ENCODE results near the gene TMEM92. TPM values are rescaled to one million over a fixed set of nuclear protein-coding genes. Genes with fewer than 3 reads are reported as not detected.

Gene TMEM92
- total RNA-seq, 1 experiment from 2014 or later, result 6.6 TPM

DNA sequence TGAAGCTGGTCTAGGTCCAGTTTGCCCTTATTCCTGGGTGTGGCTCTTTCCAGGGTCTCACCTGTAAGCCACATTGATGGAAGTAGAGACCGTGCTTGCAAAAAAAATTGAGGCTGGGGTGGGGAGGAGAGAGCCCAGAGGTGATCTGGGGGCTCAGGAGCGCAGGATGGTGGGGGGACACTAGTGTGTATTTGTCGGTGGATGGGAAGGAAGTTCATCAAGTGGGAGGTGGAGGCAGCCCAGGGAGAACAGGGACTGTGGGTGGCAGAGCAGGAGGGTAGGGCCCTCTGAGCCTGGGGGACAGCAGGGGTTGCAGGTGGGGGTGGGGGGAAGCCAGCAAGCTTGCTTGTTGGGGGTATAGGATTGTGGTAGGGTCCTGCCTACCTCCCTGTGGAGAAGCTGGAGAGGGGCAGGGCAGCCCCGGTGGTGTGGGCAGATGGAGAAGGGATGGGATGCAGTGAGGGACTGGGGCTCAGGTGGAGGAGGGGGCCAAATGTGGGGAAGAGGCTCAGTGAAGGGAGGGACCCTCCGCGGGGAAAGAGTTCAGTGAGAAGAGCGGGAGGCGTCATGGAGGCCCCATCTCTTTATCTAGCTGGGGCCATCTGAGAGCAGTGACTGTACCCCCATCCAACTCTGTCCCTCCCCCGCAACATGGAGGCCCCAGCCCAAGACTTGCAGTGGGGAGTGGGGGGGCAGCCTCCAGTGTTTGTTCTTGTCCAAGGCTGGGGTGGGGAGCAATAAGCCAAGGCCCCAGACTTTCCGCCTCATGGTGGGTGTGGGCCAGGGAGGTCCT, 17.2 kb upstream of the TMEM92 start:
- CTCF ChIA-PET, result no interaction called here
- no peaks in the 10 kb centered on the region for H3K79me2 ChIP-seq (ENCODE audit: insufficient read depth, low read length)
- ATAC-seq, result no peak

More for the DNA sequence above, 17.2 kb upstream of the TMEM92 start:
- Histone ChIP-seq H3K9me2 (ENCODE audit: insufficient read depth) (no peaks in the 10 kb centered on the region), H3K27ac (ENCODE audit: low read depth, low read length) (no peak overlapping the region), H3K4me2 (ENCODE audit: low read length) (no peak overlapping the region), H3K4me3 (replicated peaks in 1 of 2; ENCODE audit: low read depth in 1 of 2, low read length in 2 of 2) (no peak overlapping the region), H3K9ac (ENCODE audit: low read length) (no peak overlapping the region), H3K36me3 (ENCODE audit: control insufficient read depth in 1 of 2, insufficient read depth in 2 of 2, low read length in 2 of 2) (no peaks in the 10 kb centered on the region), H3K4me1 (ENCODE audit: control insufficient read depth in 1 of 2, insufficient read depth in 2 of 2, low read length in 2 of 2) (0 out of 4 replicates have a peak, but pooled peaks cover 0 to 3% of the 10 kb centered on the region in 2 experiments), H3K27me3 (ENCODE audit: insufficient read depth, low read length) (no peaks in the 10 kb centered on the region), H4K20me1 (ENCODE audit: insufficient read depth) (no peaks in the 10 kb centered on the region), H3K9me3 (ENCODE audit: control insufficient read depth in 1 of 2, insufficient read depth in 1 of 2, low read depth in 1 of 2, low read length in 2 of 2) (no peaks in the 10 kb centered on the region), H2AFZ (ENCODE audit: low read depth, low read length, poor library complexity, severe bottlenecking) (no peak overlapping the region)
- no peak for DNase-seq (ENCODE audit: low read depth, low spot score)
- intact Hi-C loops (cut with micrococcal nuclease), result no loop called here
- TF ChIP-seq EZH2 (IDR thresholded peaks at IDR 0.05) (no peak), TCF7L2 (IDR thresholded peaks at IDR 0.05; ENCODE audit: borderline replicate concordance, extremely low read depth, insufficient read depth, insufficient read length) (no peak), POLR2AphosphoS5 (IDR thresholded peaks at IDR 0.05; ENCODE audit: low read depth, low read length) (no peak), POLR2A (IDR thresholded peaks at IDR 0.05; ENCODE audit: borderline replicate concordance, extremely low read depth, insufficient read depth, insufficient read length) (no peak), JUND (IDR thresholded peaks at IDR 0.05) (no peak), SIN3A (IDR thresholded peaks at IDR 0.05; ENCODE audit: low read depth) (no peak), FOSL1 (IDR thresholded peaks at IDR 0.05; ENCODE audit: low read depth) (no peak), CEBPB (IDR thresholded peaks at IDR 0.05; ENCODE audit: low read depth) (no peak)
- TF ChIP-seq, protein P1, sequence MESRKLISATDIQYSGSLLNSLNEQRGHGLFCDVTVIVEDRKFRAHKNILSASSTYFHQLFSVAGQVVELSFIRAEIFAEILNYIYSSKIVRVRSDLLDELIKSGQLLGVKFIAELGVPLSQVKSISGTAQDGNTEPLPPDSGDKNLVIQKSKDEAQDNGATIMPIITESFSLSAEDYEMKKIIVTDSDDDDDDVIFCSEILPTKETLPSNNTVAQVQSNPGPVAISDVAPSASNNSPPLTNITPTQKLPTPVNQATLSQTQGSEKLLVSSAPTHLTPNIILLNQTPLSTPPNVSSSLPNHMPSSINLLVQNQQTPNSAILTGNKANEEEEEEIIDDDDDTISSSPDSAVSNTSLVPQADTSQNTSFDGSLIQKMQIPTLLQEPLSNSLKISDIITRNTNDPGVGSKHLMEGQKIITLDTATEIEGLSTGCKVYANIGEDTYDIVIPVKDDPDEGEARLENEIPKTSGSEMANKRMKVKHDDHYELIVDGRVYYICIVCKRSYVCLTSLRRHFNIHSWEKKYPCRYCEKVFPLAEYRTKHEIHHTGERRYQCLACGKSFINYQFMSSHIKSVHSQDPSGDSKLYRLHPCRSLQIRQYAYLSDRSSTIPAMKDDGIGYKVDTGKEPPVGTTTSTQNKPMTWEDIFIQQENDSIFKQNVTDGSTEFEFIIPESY (IDR thresholded peaks at IDR 0.05; ENCODE audit: extremely low read depth, insufficient replicate concordance, low read length), result no peak
- TF ChIP-seq, protein P2, sequence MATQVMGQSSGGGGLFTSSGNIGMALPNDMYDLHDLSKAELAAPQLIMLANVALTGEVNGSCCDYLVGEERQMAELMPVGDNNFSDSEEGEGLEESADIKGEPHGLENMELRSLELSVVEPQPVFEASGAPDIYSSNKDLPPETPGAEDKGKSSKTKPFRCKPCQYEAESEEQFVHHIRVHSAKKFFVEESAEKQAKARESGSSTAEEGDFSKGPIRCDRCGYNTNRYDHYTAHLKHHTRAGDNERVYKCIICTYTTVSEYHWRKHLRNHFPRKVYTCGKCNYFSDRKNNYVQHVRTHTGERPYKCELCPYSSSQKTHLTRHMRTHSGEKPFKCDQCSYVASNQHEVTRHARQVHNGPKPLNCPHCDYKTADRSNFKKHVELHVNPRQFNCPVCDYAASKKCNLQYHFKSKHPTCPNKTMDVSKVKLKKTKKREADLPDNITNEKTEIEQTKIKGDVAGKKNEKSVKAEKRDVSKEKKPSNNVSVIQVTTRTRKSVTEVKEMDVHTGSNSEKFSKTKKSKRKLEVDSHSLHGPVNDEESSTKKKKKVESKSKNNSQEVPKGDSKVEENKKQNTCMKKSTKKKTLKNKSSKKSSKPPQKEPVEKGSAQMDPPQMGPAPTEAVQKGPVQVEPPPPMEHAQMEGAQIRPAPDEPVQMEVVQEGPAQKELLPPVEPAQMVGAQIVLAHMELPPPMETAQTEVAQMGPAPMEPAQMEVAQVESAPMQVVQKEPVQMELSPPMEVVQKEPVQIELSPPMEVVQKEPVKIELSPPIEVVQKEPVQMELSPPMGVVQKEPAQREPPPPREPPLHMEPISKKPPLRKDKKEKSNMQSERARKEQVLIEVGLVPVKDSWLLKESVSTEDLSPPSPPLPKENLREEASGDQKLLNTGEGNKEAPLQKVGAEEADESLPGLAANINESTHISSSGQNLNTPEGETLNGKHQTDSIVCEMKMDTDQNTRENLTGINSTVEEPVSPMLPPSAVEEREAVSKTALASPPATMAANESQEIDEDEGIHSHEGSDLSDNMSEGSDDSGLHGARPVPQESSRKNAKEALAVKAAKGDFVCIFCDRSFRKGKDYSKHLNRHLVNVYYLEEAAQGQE (IDR thresholded peaks at IDR 0.05; ENCODE audit: low read depth), result no peak
- BruUV-seq (replicated peaks), result no TSS peak
- ChIA-PET RAD21 (ENCODE audit: low non-redundant PET in 1 of 2, low total read pairs in 2 of 2, uncharacterized antibody in 2 of 2, unreplicated experiment in 2 of 2) (no interaction called here), POLR2A (no interaction called here)
